Mucosa of rectum (tissue), 2 donors: Measurements from ENCODE around the gene EIF4E2.

ENCODE experiments used
- H3K27ac ChIP-seq, 2 donors: one replicate each; pipeline ENCODE4 v1.7.0; 2013; ENCODE audit warnings: inconsistent platforms in 2 of 2, low read depth in 2 of 2, low read length in 2 of 2
- H3K27me3 ChIP-seq, 2 donors: one replicate each; pipeline ENCODE4 v1.7.0; 2013; ENCODE audit warnings: low read length in 2 of 2; ENCODE audit not compliant: control insufficient read depth in 2 of 2, insufficient read depth in 2 of 2
- H3K36me3 ChIP-seq, 2 donors: one replicate each; pipeline ENCODE4 v1.7.0; 2013; ENCODE audit warnings: low read length in 2 of 2; ENCODE audit not compliant: control insufficient read depth in 2 of 2, insufficient read depth in 2 of 2
- H3K4me1 ChIP-seq, 2 donors: one replicate each; pipeline ENCODE4 v1.7.0; 2013; ENCODE audit warnings: low read length in 2 of 2, mild to moderate bottlenecking in 1 of 2; ENCODE audit not compliant: control insufficient read depth in 2 of 2, insufficient read depth in 2 of 2
- H3K4me3 ChIP-seq, 2 donors: one replicate each; pipeline ENCODE4 v1.7.0; 2013; ENCODE audit warnings: low read length in 2 of 2
- H3K9ac ChIP-seq, 2 donors: one replicate each; pipeline ENCODE4 v1.7.0; 2013; ENCODE audit warnings: low read length in 2 of 2, low read depth in 1 of 2, mild to moderate bottlenecking in 1 of 2
- H3K9me3 ChIP-seq, 2 donors: one replicate each; pipeline ENCODE4 v1.7.0; 2013; ENCODE audit warnings: low read length in 2 of 2; ENCODE audit not compliant: control insufficient read depth in 2 of 2
- donor health status: healthy.
- donor health status: Normal muscosa, but diverticular disease.

EIF4E2 gene

GRCh38 chr2:232521959-232522622, 28.4 kb upstream of the EIF4E2 start:
- H3K9me3 ChIP-seq, result no peaks in the 10 kb centered on the region
- no peak overlapping the region for H3K4me3 ChIP-seq
- H3K27me3 ChIP-seq, result peaks cover 20% of the 10 kb centered on the region in 2 donors
- no peak overlapping the region for H3K9ac ChIP-seq
- no peaks in the 10 kb centered on the region for H3K4me1 ChIP-seq
- H3K36me3 ChIP-seq, result no peaks in the 10 kb centered on the region
- H3K27ac ChIP-seq, result no peak overlapping the region

- Histone ChIP-seq H3K36me3 (no peaks in the 10 kb centered on the region), H3K27ac (no peak overlapping the region), H3K27me3 (peaks cover 20% of the 10 kb centered on the region in 2 donors), H3K9ac (no peak overlapping the region), H3K9me3 (no peaks in the 10 kb centered on the region), H3K4me3 (no peak overlapping the region), H3K4me1 (no peaks in the 10 kb centered on the region)
Measured at GRCh38 chr2:232522623-232523401, 27.7 kb upstream of the EIF4E2 start.

GRCh38 chr2:232523402-232523681, 27.1 kb upstream of the EIF4E2 start:
- H3K4me1 ChIP-seq, result no peaks in the 10 kb centered on the region
- peaks cover 20% of the 10 kb centered on the region in 2 donors for H3K27me3 ChIP-seq
- no peaks in the 10 kb centered on the region for H3K9me3 ChIP-seq
- no peaks in the 10 kb centered on the region for H3K36me3 ChIP-seq
- no peak overlapping the region for H3K27ac ChIP-seq
- no peak overlapping the region for H3K9ac ChIP-seq
- no peak overlapping the region for H3K4me3 ChIP-seq

GRCh38 chr2:232523682-232524597, 26.5 kb upstream of the EIF4E2 start:
- Histone ChIP-seq H3K4me1 (no peaks in the 10 kb centered on the region), H3K9ac (no peak overlapping the region)

GRCh38 chr2:232524771-232525170, 25.7 kb upstream of the EIF4E2 start:
- H3K27me3 ChIP-seq, result peaks cover 20 to 21% of the 10 kb centered on the region in 2 donors
- H3K27ac ChIP-seq, result no peak overlapping the region
- H3K9me3 ChIP-seq, result no peaks in the 10 kb centered on the region
- no peaks in the 10 kb centered on the region for H3K4me1 ChIP-seq
- H3K36me3 ChIP-seq, result no peaks in the 10 kb centered on the region
- H3K9ac ChIP-seq, result no peak overlapping the region
- H3K4me3 ChIP-seq, result no peak overlapping the region

More at GRCh38 chr2:232523682-232524597, 26.5 kb upstream of the EIF4E2 start:
- Histone ChIP-seq H3K27me3 (peaks cover 20 to 21% of the 10 kb centered on the region in 2 donors), H3K36me3 (no peaks in the 10 kb centered on the region), H3K4me3 (no peak overlapping the region), H3K9me3 (no peaks in the 10 kb centered on the region), H3K27ac (no peak overlapping the region)

- Histone ChIP-seq H3K9me3 (no peaks in the 10 kb centered on the region), H3K4me1 (no peaks in the 10 kb centered on the region), H3K9ac (no peak overlapping the region), H3K27me3 (peaks cover 20 to 21% of the 10 kb centered on the region in 2 donors), H3K4me3 (no peak overlapping the region), H3K36me3 (no peaks in the 10 kb centered on the region), H3K27ac (no peak overlapping the region)
Measured at GRCh38 chr2:232525199-232525598, 25.3 kb upstream of the EIF4E2 start.

GRCh38 chr2:232525791-232526371, 24.6 kb upstream of the EIF4E2 start, which contains the start of gene CHRND:
Gene CHRND, plus strand, starts transcription at chr2:232526160. Its CDS starts 56 bp downstream, at chr2:232526216.
- H3K9me3 ChIP-seq, result no peaks in the 10 kb centered on the region
- peaks cover 20 to 21% of the 10 kb centered on the region in 2 donors for H3K27me3 ChIP-seq
- no peak within 1 kb of the TSS for H3K27ac ChIP-seq
- H3K4me3 ChIP-seq, result no peak within 1 kb of the TSS
- H3K9ac ChIP-seq, result no peak within 1 kb of the TSS
- no peaks in the 10 kb centered on the region for H3K4me1 ChIP-seq
- no peaks in the 10 kb centered on the region for H3K36me3 ChIP-seq

- H3K27me3 ChIP-seq, result peaks cover 17 to 21% of the 10 kb centered on the region in 2 donors
- no peak overlapping the region for H3K27ac ChIP-seq
- H3K9ac ChIP-seq, result no peak overlapping the region
Measured at GRCh38 chr2:232526372-232526941, 24.0 kb upstream of the EIF4E2 start.

GRCh38 chr2:232527905-232528470, 22.5 kb upstream of the EIF4E2 start:
- H3K27ac ChIP-seq, result no peak overlapping the region
- H3K27me3 ChIP-seq, result peaks cover 12 to 14% of the 10 kb centered on the region in 2 donors
- no peaks in the 10 kb centered on the region for H3K4me1 ChIP-seq
- H3K4me3 ChIP-seq, result no peak overlapping the region
- no peaks in the 10 kb centered on the region for H3K9me3 ChIP-seq
- no peak overlapping the region for H3K9ac ChIP-seq
- H3K36me3 ChIP-seq, result no peaks in the 10 kb centered on the region

More at GRCh38 chr2:232526372-232526941, 24.0 kb upstream of the EIF4E2 start:
- H3K36me3 ChIP-seq, result no peaks in the 10 kb centered on the region
- H3K4me3 ChIP-seq, result no peak overlapping the region
- no peaks in the 10 kb centered on the region for H3K4me1 ChIP-seq
- no peaks in the 10 kb centered on the region for H3K9me3 ChIP-seq
